Measurements from ENCODE around the gene AMOT. TPM values are rescaled to one million over a fixed set of nuclear protein-coding genes. Genes with fewer than 3 reads are reported as not detected.
A peak's percentile ranks its signal among the peaks of the same experiment; 100 is the strongest.
"Not testable (repeated sequence)": the region's sequence is repeated elsewhere in the genome, so short reads cannot be mapped to it uniquely, and the experiment has no call there.

Gene AMOT
- total RNA-seq = under 1 TPM; 0.69 to 0.79 TPM

- H3K27ac Mint-ChIP-seq = peak within 1 kb of the TSS; percentile 80
- H3K27me3 Mint-ChIP-seq = peaks cover 7% of the 10 kb centered on the region
- ChIA-PET CTCF (no interaction called here), POLR2A (no interaction called here)
- peak; percentile 52 for DNase-seq
- H3K9me3 Mint-ChIP-seq = no peaks in the 10 kb centered on the region
- H3K4me1 Mint-ChIP-seq = peaks cover 21% of the 10 kb centered on the region
- H3K36me3 Mint-ChIP-seq (ENCODE audit: low read depth) = no peaks in the 10 kb centered on the region
- peak within 1 kb of the TSS; percentile 81 for H3K4me3 Mint-ChIP-seq
Observed at GRCh38 chrX:112840382-112841113, at the start of gene AMOT. Gene AMOT (minus strand): TSS chrX:112840831. CDS start chrX:112823126, 17,705 bp downstream.

- Mint-ChIP-seq H3K27me3 (no peaks in the 10 kb centered on the region), H3K27ac (no peak overlapping the region), H3K4me3 (no peak overlapping the region), H3K9me3 (no peaks in the 10 kb centered on the region), H3K36me3 (ENCODE audit: low read depth) (no peaks in the 10 kb centered on the region), H3K4me1 (peaks cover 3% of the 10 kb centered on the region)
- DNase-seq = no peak
- ChIA-PET CTCF (no interaction called here), POLR2A (no interaction called here)
Observed at GRCh38 chrX:112889400-112889799, 48.8 kb upstream of the AMOT start.

DNA sequence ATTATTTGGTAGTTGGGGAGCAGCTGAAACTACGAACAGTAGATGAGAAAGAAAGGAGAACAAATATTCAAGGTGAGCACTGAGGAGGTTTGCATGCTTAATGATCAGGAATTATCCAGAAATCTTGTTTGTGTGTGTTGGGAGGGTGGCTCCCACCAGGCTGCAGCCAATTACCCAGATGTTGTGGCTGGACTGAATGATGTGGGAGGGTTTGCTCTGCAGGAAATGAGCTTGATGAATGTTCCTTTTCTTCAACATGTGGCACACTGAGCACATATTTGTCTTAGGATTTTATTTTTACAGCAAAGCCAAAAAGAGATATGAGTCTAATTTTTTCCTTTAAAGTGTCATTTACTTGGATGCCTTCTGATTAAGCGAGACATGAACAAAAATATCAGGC is 48.3 kb upstream of the AMOT start:
- Mint-ChIP-seq H3K4me3 (no peak overlapping the region), H3K4me1 (peaks cover 3% of the 10 kb centered on the region), H3K36me3 (ENCODE audit: low read depth) (no peaks in the 10 kb centered on the region), H3K27ac (no peak overlapping the region), H3K9me3 (no peaks in the 10 kb centered on the region), H3K27me3 (no peaks in the 10 kb centered on the region)
- DNase-seq = no peak
- ChIA-PET CTCF (interaction anchor here (0.6 kb wide), 1 partner anchor 9 kb away, joined by 3 read pairs; no protein-coding TSS in a partner anchor), POLR2A (no interaction called here)

DNA sequence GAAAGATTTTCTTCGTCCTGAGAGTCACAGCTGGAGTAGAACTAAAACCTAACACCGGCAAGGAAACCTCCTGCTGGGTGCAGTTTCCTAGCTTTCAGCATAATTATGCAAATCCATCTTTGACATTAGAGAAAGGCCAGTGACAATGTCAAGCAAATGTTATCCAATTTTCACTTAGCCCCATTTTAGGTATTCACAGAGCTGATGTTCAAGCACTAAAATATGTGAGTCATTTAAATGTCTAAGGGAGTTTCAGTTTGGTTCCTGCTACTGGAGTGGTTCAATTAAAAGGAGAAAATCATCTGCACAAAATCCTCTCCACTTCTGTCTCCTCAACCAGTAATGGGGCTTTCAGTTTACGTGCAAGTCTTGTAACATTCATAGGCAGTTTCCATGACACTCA is 37.1 kb upstream of the AMOT start:
- no peaks in the 10 kb centered on the region for H3K36me3 Mint-ChIP-seq (ENCODE audit: low read depth)
- ChIA-PET CTCF (no interaction called here), POLR2A (no interaction called here)
- no peak overlapping the region for H3K4me3 Mint-ChIP-seq
- no peaks in the 10 kb centered on the region for H3K27me3 Mint-ChIP-seq
- H3K4me1 Mint-ChIP-seq = no peaks in the 10 kb centered on the region
- no peak overlapping the region for H3K27ac Mint-ChIP-seq
- no peaks in the 10 kb centered on the region for H3K9me3 Mint-ChIP-seq
- DNase-seq = no peak

DNA sequence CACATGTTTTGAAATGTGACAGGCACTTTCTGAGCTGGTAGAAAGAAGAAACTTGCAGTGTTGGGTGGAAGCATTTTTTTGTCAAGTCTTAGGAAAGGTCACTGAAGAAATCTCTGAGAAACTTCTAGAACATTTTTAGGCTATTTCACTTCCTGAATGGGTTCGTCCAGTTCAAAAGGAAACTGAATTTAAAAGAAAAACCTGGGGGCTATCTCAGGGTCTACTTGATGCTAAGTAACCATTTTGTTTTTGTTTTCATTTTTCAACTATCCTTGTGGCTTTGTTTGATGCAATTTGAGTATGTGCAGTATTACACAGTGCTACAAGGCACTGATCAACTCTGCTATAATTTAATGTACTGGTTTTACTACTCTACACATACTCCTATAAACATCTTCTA is 34.0 kb upstream of the AMOT start:
- H3K27me3 Mint-ChIP-seq = peaks cover 3% of the 10 kb centered on the region
- H3K4me1 Mint-ChIP-seq = no peaks in the 10 kb centered on the region
- no peak overlapping the region for H3K27ac Mint-ChIP-seq
- POLR2A ChIA-PET = no interaction called here
- no peak for DNase-seq
- CTCF ChIA-PET = no interaction called here
- H3K9me3 Mint-ChIP-seq = no peaks in the 10 kb centered on the region
- H3K4me3 Mint-ChIP-seq = no peak overlapping the region
- H3K36me3 Mint-ChIP-seq (ENCODE audit: low read depth) = no peaks in the 10 kb centered on the region

GRCh38 chrX:112874175-112874574 is 33.5 kb upstream of the AMOT start:
- Mint-ChIP-seq H3K4me1 (no peaks in the 10 kb centered on the region), H3K36me3 (ENCODE audit: low read depth) (no peaks in the 10 kb centered on the region), H3K27ac (no peak overlapping the region), H3K27me3 (peaks cover 3% of the 10 kb centered on the region), H3K4me3 (no peak overlapping the region), H3K9me3 (no peaks in the 10 kb centered on the region)
- ChIA-PET CTCF (interaction anchor here (0.6 kb wide), 1 partner anchor 1034 kb away, joined by 3 read pairs; no protein-coding TSS in a partner anchor), POLR2A (no interaction called here)
- DNase-seq = no peak

- H3K9me3 Mint-ChIP-seq = no peaks in the 10 kb centered on the region
- no peaks in the 10 kb centered on the region for H3K4me1 Mint-ChIP-seq
- no peak overlapping the region for H3K4me3 Mint-ChIP-seq
- CTCF ChIA-PET = interaction anchor here (0.6 kb wide), 1 partner anchor 17 kb away, joined by 3 read pairs; no protein-coding TSS in a partner anchor
- H3K27ac Mint-ChIP-seq = no peak overlapping the region
- no peak for DNase-seq
- no peaks in the 10 kb centered on the region for H3K36me3 Mint-ChIP-seq (ENCODE audit: low read depth)
- peaks cover 3% of the 10 kb centered on the region for H3K27me3 Mint-ChIP-seq
- POLR2A ChIA-PET = no interaction called here
Observed at GRCh38 chrX:112868586-112868985, 28.0 kb upstream of the AMOT start.

- POLR2A ChIA-PET = no interaction called here
- H3K4me1 Mint-ChIP-seq = no peaks in the 10 kb centered on the region
- no peaks in the 10 kb centered on the region for H3K9me3 Mint-ChIP-seq
- H3K36me3 Mint-ChIP-seq (ENCODE audit: low read depth) = no peaks in the 10 kb centered on the region
- no peak overlapping the region for H3K27ac Mint-ChIP-seq
- no peak overlapping the region for H3K4me3 Mint-ChIP-seq
- peaks cover 3% of the 10 kb centered on the region for H3K27me3 Mint-ChIP-seq
- DNase-seq = no peak
- CTCF ChIA-PET = no interaction called here
Observed at GRCh38 chrX:112867570-112867969, 26.9 kb upstream of the AMOT start.

DNA sequence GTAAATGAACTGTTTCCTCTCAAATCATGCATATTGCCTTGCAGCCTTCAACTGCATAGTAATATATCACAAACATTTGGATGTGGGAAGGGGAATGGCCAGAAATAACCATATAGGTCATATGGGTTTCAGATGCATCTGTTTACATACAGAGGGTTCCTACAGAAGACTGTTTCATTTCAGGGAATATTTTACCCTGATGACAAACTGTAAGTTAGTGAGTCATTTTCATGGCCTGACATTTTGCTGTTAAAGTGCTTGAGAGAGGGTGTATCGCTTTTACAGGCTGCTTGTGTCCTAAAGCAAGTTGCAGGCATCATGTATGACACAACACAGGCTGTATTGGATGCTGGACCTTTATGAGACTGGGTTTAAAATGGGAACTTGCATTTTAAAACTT is 25.5 kb upstream of the AMOT start:
- CTCF ChIA-PET = interaction anchor here (0.7 kb wide), 2 partner anchors 13 to 49 kb away, joined by 3 read pairs; no protein-coding TSS in a partner anchor
- no peak overlapping the region for H3K4me3 Mint-ChIP-seq
- H3K27ac Mint-ChIP-seq = no peak overlapping the region
- no peaks in the 10 kb centered on the region for H3K36me3 Mint-ChIP-seq (ENCODE audit: low read depth)
- no peaks in the 10 kb centered on the region for H3K4me1 Mint-ChIP-seq
- POLR2A ChIA-PET = no interaction called here
- no peak for DNase-seq
- no peaks in the 10 kb centered on the region for H3K9me3 Mint-ChIP-seq
- no peaks in the 10 kb centered on the region for H3K27me3 Mint-ChIP-seq

DNA sequence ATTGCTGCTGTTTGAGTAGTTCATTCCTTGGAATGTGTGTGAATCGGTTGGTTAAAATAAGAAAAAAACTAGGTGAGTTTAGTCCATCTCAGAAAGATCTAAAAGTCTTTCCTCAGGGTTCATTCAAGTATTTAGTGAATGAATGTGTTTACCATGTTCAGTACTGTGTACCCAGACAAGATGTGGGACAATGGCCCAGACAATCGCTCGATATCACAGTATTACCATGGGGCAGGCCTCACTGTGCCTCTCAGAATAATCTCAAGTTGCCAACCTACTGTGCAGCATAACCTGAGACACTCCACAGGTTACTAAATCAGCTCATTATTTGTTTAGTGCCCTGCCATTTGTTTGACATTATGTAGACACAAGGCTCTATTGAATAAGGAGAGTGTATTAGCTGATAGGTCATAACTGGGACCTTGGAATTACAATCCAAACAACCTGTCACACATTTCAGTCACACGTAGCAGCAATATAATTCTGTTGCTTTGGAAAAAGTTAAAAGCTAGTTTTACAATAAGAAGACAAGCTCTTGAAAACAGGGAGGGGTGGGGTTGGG is 24.9 kb upstream of the AMOT start:
- CTCF ChIA-PET = no interaction called here
- Mint-ChIP-seq H3K36me3 (ENCODE audit: low read depth) (no peaks in the 10 kb centered on the region), H3K4me3 (no peak overlapping the region), H3K27ac (no peak overlapping the region), H3K9me3 (no peaks in the 10 kb centered on the region), H3K27me3 (no peaks in the 10 kb centered on the region), H3K4me1 (no peaks in the 10 kb centered on the region)
- POLR2A ChIA-PET = no interaction called here
- no peak for DNase-seq

DNA sequence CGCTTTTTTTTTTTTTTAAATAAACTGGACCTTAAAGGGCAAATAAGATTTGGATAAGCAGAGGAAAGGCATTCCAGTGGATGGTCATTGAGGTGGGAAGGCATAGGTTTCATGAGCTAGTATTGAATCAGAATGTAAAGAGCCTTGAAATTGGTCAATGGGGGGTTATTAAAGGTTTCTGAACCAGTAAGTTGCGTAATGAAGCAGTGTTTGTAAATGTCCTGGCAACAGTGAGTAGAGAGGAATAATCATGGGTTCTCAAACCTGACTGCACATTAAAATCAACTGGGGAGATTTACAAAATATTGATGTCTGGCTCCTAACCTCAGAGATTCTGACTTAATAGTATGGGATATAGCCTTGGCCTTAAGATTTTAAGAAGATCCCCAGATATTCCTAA is 23.2 kb upstream of the AMOT start:
- Mint-ChIP-seq H3K4me3 (no peak overlapping the region), H3K27me3 (no peaks in the 10 kb centered on the region), H3K27ac (no peak overlapping the region), H3K9me3 (no peaks in the 10 kb centered on the region), H3K36me3 (ENCODE audit: low read depth) (no peaks in the 10 kb centered on the region), H3K4me1 (no peaks in the 10 kb centered on the region)
- CTCF ChIA-PET = no interaction called here
- DNase-seq = no peak
- POLR2A ChIA-PET = no interaction called here

DNA sequence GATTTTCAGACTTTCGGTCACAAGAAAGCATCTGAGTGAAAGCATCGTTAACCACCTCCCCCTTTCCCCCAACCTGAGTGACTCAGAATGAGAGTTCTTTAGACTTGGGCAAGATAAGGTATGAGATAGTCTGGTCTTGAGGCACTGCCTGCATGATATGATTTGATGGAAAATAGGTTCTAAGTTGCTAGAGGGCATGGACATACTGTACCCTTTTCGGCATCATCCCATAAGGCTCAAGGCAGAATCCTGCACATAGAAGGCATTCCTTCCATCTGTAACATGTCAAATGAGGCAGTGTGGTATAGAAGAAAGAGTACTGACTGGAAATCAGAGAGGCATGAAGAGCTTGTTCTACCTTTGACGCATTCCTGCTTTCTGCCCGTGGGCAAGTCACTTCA is 16.8 kb upstream of the AMOT start:
- H3K4me3 Mint-ChIP-seq = no peak overlapping the region
- no peaks in the 10 kb centered on the region for H3K36me3 Mint-ChIP-seq (ENCODE audit: low read depth)
- DNase-seq = no peak
- no peak overlapping the region for H3K27ac Mint-ChIP-seq
- no peaks in the 10 kb centered on the region for H3K4me1 Mint-ChIP-seq
- H3K9me3 Mint-ChIP-seq = no peaks in the 10 kb centered on the region
- H3K27me3 Mint-ChIP-seq = no peaks in the 10 kb centered on the region
- ChIA-PET POLR2A (no interaction called here), CTCF (interaction anchor here (1.5 kb wide), 1 partner anchor 10 kb away, joined by 3 read pairs; no protein-coding TSS in a partner anchor)

- H3K27me3 Mint-ChIP-seq; CTCF ChIA-PET; POLR2A ChIA-PET; H3K27ac Mint-ChIP-seq; H3K4me3 Mint-ChIP-seq; H3K9me3 Mint-ChIP-seq; DNase-seq; H3K36me3 Mint-ChIP-seq (ENCODE audit: low read depth): not testable (repeated sequence)
- peaks cover 18% of the 10 kb centered on the region for H3K4me1 Mint-ChIP-seq
Observed at GRCh38 chrX:112854901-112855300, 14.3 kb upstream of the AMOT start.

GRCh38 chrX:112852851-112853250 is 12.2 kb upstream of the AMOT start:
- CTCF ChIA-PET = interaction anchor here (1.8 kb wide), 1 partner anchor 8 kb away, joined by 4 read pairs; no protein-coding TSS in a partner anchor
- Mint-ChIP-seq H3K4me3 (no peak overlapping the region), H3K27me3 (peaks cover 4% of the 10 kb centered on the region), H3K27ac (no peak overlapping the region), H3K36me3 (ENCODE audit: low read depth) (no peaks in the 10 kb centered on the region), H3K9me3 (no peaks in the 10 kb centered on the region), H3K4me1 (peaks cover 25% of the 10 kb centered on the region)
- no peak for DNase-seq
- POLR2A ChIA-PET = no interaction called here
